Measurements from ENCODE around the gene PTPRD.

- TF ChIP-seq, protein P1, sequence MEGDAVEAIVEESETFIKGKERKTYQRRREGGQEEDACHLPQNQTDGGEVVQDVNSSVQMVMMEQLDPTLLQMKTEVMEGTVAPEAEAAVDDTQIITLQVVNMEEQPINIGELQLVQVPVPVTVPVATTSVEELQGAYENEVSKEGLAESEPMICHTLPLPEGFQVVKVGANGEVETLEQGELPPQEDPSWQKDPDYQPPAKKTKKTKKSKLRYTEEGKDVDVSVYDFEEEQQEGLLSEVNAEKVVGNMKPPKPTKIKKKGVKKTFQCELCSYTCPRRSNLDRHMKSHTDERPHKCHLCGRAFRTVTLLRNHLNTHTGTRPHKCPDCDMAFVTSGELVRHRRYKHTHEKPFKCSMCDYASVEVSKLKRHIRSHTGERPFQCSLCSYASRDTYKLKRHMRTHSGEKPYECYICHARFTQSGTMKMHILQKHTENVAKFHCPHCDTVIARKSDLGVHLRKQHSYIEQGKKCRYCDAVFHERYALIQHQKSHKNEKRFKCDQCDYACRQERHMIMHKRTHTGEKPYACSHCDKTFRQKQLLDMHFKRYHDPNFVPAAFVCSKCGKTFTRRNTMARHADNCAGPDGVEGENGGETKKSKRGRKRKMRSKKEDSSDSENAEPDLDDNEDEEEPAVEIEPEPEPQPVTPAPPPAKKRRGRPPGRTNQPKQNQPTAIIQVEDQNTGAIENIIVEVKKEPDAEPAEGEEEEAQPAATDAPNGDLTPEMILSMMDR (conservative IDR thresholded peaks at IDR 0.05 in 1 of 2, IDR thresholded peaks at IDR 0.05 in 1 of 2; ENCODE audit: extremely low read depth in 1 of 2, insufficient read depth in 1 of 2, low read depth in 1 of 2, low read length in 2 of 2), result no peak
- no peak for TF ChIP-seq EZH2 (IDR thresholded peaks at IDR 0.05; ENCODE audit: borderline replicate concordance, low read length)
Observed at GRCh38 chr9:10272830-10273229, 340.0 kb downstream of the PTPRD start.
